Fibroblast of the aortic adventitia (primary cell): ENCODE results near the gene PCDHGA1. TPM values are rescaled to one million over a fixed set of nuclear protein-coding genes. Genes with fewer than 3 reads are reported as not detected.

ENCODE experiments used
- DNase-seq: peaks from one replicate; pipeline ENCODE4 v3.0.0-alpha.2; 2010; ENCODE audit warnings: low read depth
- H3K4me3 ChIP-seq: 2 replicates; pipeline ENCODE4 v1.5.1; 2011; ENCODE audit warnings: low read depth, mild to moderate bottlenecking, control low read depth, low read length, moderate library complexity
- total RNA-seq: library from RNA; depleted of rRNA; stranded (reverse); fragments of >200 nt; gene quantifications from 2 replicates; pipeline ENCODE4 v1.2.3, GENCODE V29; 2012; ENCODE audit warnings: low replicate concordance
- TF ChIP-seq, protein P1 (sequence below): IDR thresholded peaks from 2 replicates; pipeline ENCODE4 v1.5.1; 2011; ENCODE audit warnings: mild to moderate bottlenecking, low read length, control low read depth, inconsistent platforms; ENCODE audit not compliant: insufficient read depth

The PCDHGA1 gene
- total RNA-seq, 1 donor, result 1.4 TPM

GRCh38 chr5:141349917-141350619 lies 19.8 kb downstream of the PCDHGA1 start, which contains the start of gene PCDHGB1:
Gene PCDHGB1 (plus strand): TSS chr5:141350099. CDS start chr5:141350261, 162 bp downstream.
- peak; percentile 67 for DNase-seq
- peak within 1 kb of the TSS; percentile 58 for H3K4me3 ChIP-seq
- TF ChIP-seq, protein P1, sequence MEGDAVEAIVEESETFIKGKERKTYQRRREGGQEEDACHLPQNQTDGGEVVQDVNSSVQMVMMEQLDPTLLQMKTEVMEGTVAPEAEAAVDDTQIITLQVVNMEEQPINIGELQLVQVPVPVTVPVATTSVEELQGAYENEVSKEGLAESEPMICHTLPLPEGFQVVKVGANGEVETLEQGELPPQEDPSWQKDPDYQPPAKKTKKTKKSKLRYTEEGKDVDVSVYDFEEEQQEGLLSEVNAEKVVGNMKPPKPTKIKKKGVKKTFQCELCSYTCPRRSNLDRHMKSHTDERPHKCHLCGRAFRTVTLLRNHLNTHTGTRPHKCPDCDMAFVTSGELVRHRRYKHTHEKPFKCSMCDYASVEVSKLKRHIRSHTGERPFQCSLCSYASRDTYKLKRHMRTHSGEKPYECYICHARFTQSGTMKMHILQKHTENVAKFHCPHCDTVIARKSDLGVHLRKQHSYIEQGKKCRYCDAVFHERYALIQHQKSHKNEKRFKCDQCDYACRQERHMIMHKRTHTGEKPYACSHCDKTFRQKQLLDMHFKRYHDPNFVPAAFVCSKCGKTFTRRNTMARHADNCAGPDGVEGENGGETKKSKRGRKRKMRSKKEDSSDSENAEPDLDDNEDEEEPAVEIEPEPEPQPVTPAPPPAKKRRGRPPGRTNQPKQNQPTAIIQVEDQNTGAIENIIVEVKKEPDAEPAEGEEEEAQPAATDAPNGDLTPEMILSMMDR, result peak; percentile 69

GRCh38 chr5:141351591-141351990 lies 21.3 kb downstream of the PCDHGA1 start:
- TF ChIP-seq, protein P1, result no peak
- no peak for DNase-seq
- H3K4me3 ChIP-seq, result no peak overlapping the region

DNA sequence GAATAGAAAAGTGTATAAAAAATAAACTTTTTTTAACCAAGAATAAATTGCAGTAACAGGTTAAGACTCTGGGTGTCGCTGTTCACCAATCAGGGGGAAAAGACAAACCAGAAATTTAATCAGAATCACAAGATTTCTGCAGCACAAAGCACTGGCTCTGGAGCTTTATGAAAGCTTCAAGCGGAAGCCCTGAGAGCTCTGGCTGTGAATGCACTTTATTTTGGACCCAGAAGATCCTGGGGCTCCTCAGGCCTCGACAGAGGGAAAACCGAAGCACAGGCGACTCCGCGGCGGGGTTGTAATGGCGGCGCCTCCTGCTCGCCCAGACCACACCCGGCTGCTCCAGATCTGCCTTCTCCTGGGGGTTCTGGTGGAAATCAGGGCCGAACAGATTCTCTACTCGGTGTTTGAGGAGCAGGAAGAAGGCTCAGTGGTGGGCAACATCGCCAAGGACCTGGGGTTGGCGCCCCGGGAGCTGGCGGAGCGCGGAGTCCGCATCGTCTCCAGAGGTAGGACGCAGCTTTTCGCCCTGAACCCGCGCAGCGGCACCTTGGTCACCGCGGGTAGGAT lies 24.7 kb downstream of the PCDHGA1 start, which contains the start of gene PCDHGA4:
PCDHGA4 (plus strand) TSS at position 122 of the 570 bp plus-strand sequence; CDS start at position 209, 87 bp downstream.
- peak within 1 kb of the TSS; percentile 46 for H3K4me3 ChIP-seq
- peak; percentile 53 for DNase-seq
- TF ChIP-seq, protein P1, result peak; percentile 52

- TF ChIP-seq, protein P1, result no peak
- DNase-seq, result no peak
- no peak overlapping the region for H3K4me3 ChIP-seq
Measured at GRCh38 chr5:141355641-141356040, 25.3 kb downstream of the PCDHGA1 start.

- DNase-seq, result no peak
- H3K4me3 ChIP-seq, result no peak overlapping the region
- TF ChIP-seq, protein P1, result no peak
Measured at GRCh38 chr5:141356133-141356532, 25.8 kb downstream of the PCDHGA1 start.

DNA sequence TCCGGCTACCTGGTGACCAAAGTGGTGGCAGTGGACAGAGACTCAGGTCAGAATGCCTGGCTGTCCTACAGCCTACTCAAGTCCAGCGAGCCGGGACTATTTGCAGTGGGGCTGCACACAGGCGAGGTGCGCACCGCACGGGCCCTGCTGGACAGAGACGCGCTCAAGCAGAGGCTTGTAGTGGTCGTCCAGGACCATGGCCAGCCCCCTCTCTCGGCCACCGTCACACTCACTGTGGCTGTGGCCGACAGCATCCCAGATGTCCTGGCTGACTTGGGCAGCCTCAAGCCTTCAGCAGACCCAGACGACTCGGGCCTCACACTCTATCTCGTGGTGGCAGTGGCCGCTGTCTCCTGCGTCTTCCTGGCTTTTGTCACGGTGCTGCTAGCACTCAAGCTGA lies 26.6 kb downstream of the PCDHGA1 start:
- DNase-seq, result no peak
- no peak overlapping the region for H3K4me3 ChIP-seq
- TF ChIP-seq, protein P1, result no peak
